SJSA1 (cell line): ENCODE results near the gene PNPO. TPM values are rescaled to one million over a fixed set of nuclear protein-coding genes. Genes with fewer than 3 reads are reported as not detected.
A peak's percentile ranks its signal among the peaks of the same experiment; 100 is the strongest.
"Not testable (repeated sequence)": the region's sequence is repeated elsewhere in the genome, so short reads cannot be mapped to it uniquely, and the experiment has no call there.

Experiments used
- DNase-seq, 2 experiments: peaks; one replicate each; pipeline ENCODE4 v3.0.0-alpha.2; 2015 to 2020; ENCODE audit warnings: low spot score in 2 of 2, low read depth in 1 of 2
- H3K27ac ChIP-seq: fragments of 250-450 bp; sonication (Bioruptor Pico); 2 replicates; pipeline ENCODE4 v1.5.1; 2020; ENCODE audit warnings: mild to moderate bottlenecking, moderate library complexity
- H3K27me3 ChIP-seq: fragments of 250-450 bp; sonication (Bioruptor Pico); replicated peaks from 2 replicates; pipeline ENCODE4 v1.5.1; 2020; ENCODE audit warnings: mild to moderate bottlenecking, moderate library complexity
- H3K36me3 ChIP-seq: fragments of 250-450 bp; sonication (Bioruptor Pico); 2 replicates; pipeline ENCODE4 v1.5.1; 2020; ENCODE audit warnings: mild to moderate bottlenecking
- H3K4me1 ChIP-seq: fragments of 250-450 bp; sonication (Bioruptor Pico); replicated peaks from 2 replicates; pipeline ENCODE4 v1.6.1; 2021; ENCODE audit warnings: mild to moderate bottlenecking
- H3K4me3 ChIP-seq: fragments of 250-450 bp; sonication (Bioruptor Pico); 2 replicates; pipeline ENCODE4 v1.5.1; 2020; ENCODE audit warnings: mild to moderate bottlenecking
- H3K9me3 ChIP-seq: fragments of 250-450 bp; sonication (Bioruptor Pico); replicated peaks from 2 replicates; pipeline ENCODE4 v1.5.1; 2020; ENCODE audit warnings: mild to moderate bottlenecking
- total RNA-seq: library from RNA; depleted of rRNA; stranded (reverse); fragments of >200 nt; shearing (Covaris generic); gene quantifications from 2 replicates; pipeline ENCODE4 v1.2.3, GENCODE V29; 2014

The PNPO gene
- total RNA-seq, 1 experiment from 2014 or later = 34.3 TPM

GRCh38 chr17:47928415-47928814, 13.0 kb upstream of the PNPO start:
- Histone ChIP-seq H3K9me3 (no peaks in the 10 kb centered on the region), H3K4me1 (peaks cover 11% of the 10 kb centered on the region), H3K27me3 (no peaks in the 10 kb centered on the region), H3K4me3 (no peak overlapping the region), H3K27ac (no peak overlapping the region), H3K36me3 (peaks cover 40% of the 10 kb centered on the region)
- DNase-seq = no peak

DNA sequence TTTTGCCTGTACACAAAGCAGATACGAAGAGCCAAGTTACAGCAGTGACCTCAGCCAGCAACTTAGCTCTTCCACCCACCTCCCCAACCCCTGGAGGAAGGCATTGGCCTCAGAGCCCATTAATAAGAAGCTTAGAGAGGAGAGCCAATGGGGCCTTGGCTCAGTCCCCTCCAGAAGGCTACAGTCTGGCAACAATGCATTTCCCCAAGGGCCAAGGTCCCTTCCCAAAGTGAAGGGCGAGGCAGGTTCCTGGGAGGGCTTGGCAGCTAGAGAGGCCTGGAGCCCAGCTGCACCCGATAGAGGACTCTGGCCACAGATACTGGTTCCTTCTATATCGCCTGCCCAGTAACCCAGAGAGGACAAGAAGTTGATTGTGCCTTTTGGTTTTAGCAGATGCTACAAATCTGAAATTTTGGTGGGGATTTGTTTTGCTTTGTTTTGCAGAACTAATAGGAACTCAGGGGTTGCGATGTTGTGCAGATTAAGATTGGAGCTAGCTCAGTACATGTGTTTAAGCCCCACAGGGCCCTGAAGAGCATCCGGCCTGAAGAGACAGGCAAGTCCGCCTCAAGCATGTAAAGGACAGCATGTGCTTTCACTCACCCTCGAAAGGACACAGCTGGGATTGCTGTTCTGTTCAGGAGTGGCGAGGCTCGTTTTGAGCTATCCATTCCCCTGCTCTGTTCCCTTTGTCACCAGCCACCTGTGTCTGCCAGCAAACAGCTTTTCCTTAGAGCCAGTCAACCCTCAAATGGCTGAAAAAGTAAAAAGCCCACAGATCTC, 12.0 kb upstream of the PNPO start:
- H3K4me3 ChIP-seq = no peak overlapping the region
- no peaks in the 10 kb centered on the region for H3K9me3 ChIP-seq
- no peak for DNase-seq
- peaks cover 31% of the 10 kb centered on the region for H3K36me3 ChIP-seq
- no peaks in the 10 kb centered on the region for H3K27me3 ChIP-seq
- H3K27ac ChIP-seq = no peak overlapping the region
- peaks cover 11% of the 10 kb centered on the region for H3K4me1 ChIP-seq

GRCh38 chr17:47931848-47932247, 9.5 kb upstream of the PNPO start:
- H3K4me3 ChIP-seq = no peak overlapping the region
- DNase-seq = no peak
- H3K9me3 ChIP-seq = no peaks in the 10 kb centered on the region
- no peaks in the 10 kb centered on the region for H3K27me3 ChIP-seq
- no peak overlapping the region for H3K27ac ChIP-seq
- H3K36me3 ChIP-seq = peaks cover 17% of the 10 kb centered on the region
- peaks cover 29% of the 10 kb centered on the region for H3K4me1 ChIP-seq

- H3K36me3 ChIP-seq = no peaks in the 10 kb centered on the region
- DNase-seq = no peak
- H3K27me3 ChIP-seq = no peaks in the 10 kb centered on the region
- no peaks in the 10 kb centered on the region for H3K9me3 ChIP-seq
- H3K4me1 ChIP-seq = peaks cover 29% of the 10 kb centered on the region
- no peak overlapping the region for H3K4me3 ChIP-seq
- no peak overlapping the region for H3K27ac ChIP-seq
These were observed 6.5 kb upstream of the PNPO start for GRCh38 chr17:47934856-47935255.

- H3K4me3 ChIP-seq, H3K36me3 ChIP-seq, DNase-seq, H3K9me3 ChIP-seq, H3K27me3 ChIP-seq: not testable (repeated sequence)
- peaks cover 28% of the 10 kb centered on the region for H3K4me1 ChIP-seq
- peak overlapping the region; percentile 5; the same call in 1 of the 2 replicates for H3K27ac ChIP-seq
These were observed 5.9 kb upstream of the PNPO start for GRCh38 chr17:47935468-47935867.

GRCh38 chr17:47935961-47936360, 5.4 kb upstream of the PNPO start:
- H3K27ac ChIP-seq = peak overlapping the region; percentile 5; the same call in 1 of the 2 replicates
- no peak overlapping the region for H3K4me3 ChIP-seq
- H3K27me3 ChIP-seq = no peaks in the 10 kb centered on the region
- H3K4me1 ChIP-seq = peaks cover 28% of the 10 kb centered on the region
- H3K9me3 ChIP-seq = no peaks in the 10 kb centered on the region
- DNase-seq = peak; percentile 49 to 81
- H3K36me3 ChIP-seq = no peaks in the 10 kb centered on the region

GRCh38 chr17:47937941-47938340, 3.4 kb upstream of the PNPO start:
- Histone ChIP-seq H3K4me3 (no peak overlapping the region), H3K4me1 (peaks cover 38% of the 10 kb centered on the region), H3K27me3 (no peaks in the 10 kb centered on the region), H3K9me3 (no peaks in the 10 kb centered on the region), H3K27ac (no peak overlapping the region), H3K36me3 (no peaks in the 10 kb centered on the region; the same call in 1 of the 2 replicates)
- no peak for DNase-seq

GRCh38 chr17:47942096-47942510, 732 bp downstream of the PNPO start:
- H3K4me1 ChIP-seq = peaks cover 20% of the 10 kb centered on the region
- H3K27ac ChIP-seq = no peak overlapping the region
- DNase-seq = no peak
- no peaks in the 10 kb centered on the region for H3K9me3 ChIP-seq
- H3K4me3 ChIP-seq = peak overlapping the region; percentile 60
- no peaks in the 10 kb centered on the region for H3K27me3 ChIP-seq
- peaks cover 15% of the 10 kb centered on the region for H3K36me3 ChIP-seq

DNA sequence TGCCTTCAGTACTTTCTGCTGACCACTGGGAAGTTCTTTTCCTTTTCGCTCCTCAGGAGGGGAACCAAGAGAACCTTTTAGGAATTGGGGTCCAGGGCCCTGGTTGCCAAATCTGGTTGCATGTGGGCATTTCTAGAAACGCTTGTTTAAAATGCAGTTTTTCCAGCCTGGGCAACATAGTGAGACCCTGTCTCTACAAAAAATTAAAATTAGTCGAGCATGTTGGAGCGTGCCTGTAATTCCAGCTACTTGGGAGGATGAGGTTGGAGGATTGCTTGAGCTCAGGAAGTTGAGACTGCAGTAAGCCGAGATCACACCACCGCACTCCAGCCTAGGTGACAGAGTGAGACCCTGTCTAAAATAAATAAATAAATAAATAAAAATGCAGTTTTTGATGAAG, 1.2 kb downstream of the PNPO start:
- Histone ChIP-seq H3K4me1 (peaks cover 20% of the 10 kb centered on the region), H3K9me3 (no peaks in the 10 kb centered on the region), H3K36me3 (peaks cover 16% of the 10 kb centered on the region), H3K27me3 (no peaks in the 10 kb centered on the region), H3K27ac (no peak overlapping the region), H3K4me3 (peak overlapping the region; percentile 60)
- no peak for DNase-seq

DNA sequence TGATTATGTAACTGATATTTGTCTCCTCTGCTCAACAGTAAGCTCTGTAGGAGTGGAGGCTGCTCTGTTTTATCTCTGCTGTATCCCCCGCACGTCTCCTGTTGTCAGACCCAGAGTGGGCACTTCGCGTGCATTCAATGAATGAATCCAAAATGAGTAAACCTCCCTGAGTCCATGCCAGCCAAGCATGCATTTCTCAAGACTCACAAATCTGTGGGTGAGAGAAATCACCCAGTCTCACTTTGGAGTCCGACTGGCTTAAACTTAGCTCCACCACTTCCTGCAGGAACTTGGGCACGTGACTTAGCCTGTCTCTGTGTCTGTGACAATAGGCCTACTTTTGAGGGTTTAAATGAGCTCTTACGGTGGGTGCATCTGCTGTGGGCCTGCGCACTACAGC, 3.7 kb downstream of the PNPO start:
- Histone ChIP-seq H3K4me1 (peaks cover 26% of the 10 kb centered on the region), H3K27ac (no peak overlapping the region), H3K36me3 (peaks cover 26% of the 10 kb centered on the region), H3K4me3 (no peak overlapping the region), H3K27me3 (no peaks in the 10 kb centered on the region), H3K9me3 (no peaks in the 10 kb centered on the region)
- DNase-seq = no peak

DNA sequence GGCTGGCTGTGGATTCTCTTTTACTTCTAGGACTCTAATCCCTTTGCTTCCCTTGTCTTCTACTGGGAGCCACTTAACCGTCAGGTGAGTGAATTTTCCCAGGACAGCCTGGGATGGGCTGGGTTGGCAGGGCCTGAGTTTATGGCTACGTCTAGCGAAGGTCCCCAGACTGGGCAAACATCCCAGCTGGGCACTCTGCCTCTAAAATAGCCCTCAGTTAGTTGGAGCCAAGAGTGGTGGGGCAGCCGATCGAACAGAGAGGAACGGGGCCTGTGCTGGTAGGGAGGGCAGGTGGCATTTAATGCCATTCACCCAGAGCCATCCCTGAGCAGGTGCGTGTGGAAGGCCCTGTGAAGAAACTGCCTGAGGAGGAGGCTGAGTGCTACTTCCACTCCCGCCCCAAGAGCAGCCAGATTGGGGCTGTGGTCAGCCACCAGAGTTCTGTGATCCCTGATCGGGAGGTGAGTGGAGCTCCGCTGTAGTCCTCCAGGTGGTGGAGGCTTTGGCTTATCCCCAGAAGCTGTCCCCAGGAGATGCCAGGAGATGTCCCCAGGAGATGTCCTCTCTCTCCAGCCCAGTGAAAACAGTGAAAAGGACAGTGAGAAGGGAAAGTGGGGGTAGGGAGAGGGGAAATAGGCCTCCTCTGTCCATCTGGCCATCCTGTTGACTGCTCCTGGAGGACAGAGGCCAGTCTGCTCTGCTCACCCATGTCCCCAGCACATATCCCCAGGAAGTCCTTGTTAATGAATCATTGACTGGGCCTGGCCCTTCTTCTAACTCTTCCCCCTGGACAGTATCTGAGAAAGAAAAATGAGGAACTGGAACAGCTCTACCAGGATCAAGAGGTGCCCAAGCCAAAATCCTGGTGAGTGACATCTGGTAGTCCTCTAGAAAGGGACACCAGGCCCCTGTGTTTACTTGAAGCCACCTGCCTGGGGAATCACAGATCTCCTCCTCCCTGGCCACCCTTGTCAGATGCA, 4.4 kb downstream of the PNPO start:
- H3K4me1 ChIP-seq = peaks cover 23% of the 10 kb centered on the region
- H3K9me3 ChIP-seq = no peaks in the 10 kb centered on the region
- no peak overlapping the region for H3K4me3 ChIP-seq
- no peak for DNase-seq
- H3K36me3 ChIP-seq = peaks cover 26% of the 10 kb centered on the region
- H3K27ac ChIP-seq = no peak overlapping the region
- no peaks in the 10 kb centered on the region for H3K27me3 ChIP-seq

DNA sequence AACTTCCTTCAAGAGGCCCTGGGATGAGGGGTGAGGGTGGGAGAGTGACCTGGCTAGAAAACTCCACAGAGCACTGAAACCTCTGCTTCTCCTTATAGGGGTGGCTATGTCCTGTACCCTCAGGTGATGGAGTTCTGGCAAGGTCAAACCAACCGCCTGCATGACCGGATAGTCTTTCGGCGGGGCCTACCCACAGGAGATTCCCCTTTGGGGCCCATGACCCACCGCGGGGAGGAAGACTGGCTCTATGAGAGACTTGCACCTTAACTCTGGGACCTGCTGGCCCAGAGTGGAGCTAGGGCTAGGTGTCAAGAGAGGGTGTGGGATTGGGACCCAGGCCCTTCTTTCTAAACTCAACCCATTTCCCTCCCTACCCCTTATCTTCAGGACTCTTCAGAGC, 5.1 kb downstream of the PNPO start:
- Histone ChIP-seq H3K36me3 (peaks cover 26% of the 10 kb centered on the region), H3K27me3 (no peaks in the 10 kb centered on the region), H3K27ac (no peak overlapping the region), H3K9me3 (no peaks in the 10 kb centered on the region), H3K4me1 (peaks cover 18% of the 10 kb centered on the region), H3K4me3 (no peak overlapping the region)
- no peak for DNase-seq

GRCh38 chr17:47946929-47947397, 5.6 kb downstream of the PNPO start:
- Histone ChIP-seq H3K27ac (no peak overlapping the region), H3K4me1 (peaks cover 13% of the 10 kb centered on the region), H3K9me3 (no peaks in the 10 kb centered on the region), H3K27me3 (no peaks in the 10 kb centered on the region), H3K36me3 (peaks cover 26% of the 10 kb centered on the region), H3K4me3 (no peak overlapping the region)
- DNase-seq = peak; percentile 62 to 81

DNA sequence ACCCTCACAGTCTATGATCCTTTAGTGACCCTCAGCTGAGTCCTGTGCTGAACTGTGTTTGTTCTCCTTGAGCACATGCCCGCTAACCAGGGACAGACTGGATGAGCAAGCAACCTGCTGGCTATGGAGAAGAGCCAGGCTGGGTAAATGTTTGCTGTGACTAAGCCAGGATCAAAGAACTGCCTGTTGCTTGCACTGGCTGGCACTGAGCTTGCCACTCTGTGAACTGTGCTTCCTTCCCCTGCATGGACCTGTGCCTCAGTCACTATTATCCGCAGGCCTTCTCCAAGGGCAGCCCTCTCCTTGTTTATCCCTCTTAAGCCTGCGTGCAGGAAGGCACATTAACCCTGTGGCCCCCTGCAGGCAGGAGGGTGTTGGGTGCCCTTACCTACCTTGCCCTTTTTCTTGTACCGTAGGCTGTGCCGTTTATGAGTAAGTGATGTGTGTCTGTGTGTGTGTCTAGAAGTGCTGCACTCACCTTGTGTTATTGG, 7.4 kb downstream of the PNPO start:
- no peaks in the 10 kb centered on the region for H3K9me3 ChIP-seq
- peaks cover 24% of the 10 kb centered on the region for H3K36me3 ChIP-seq
- no peak overlapping the region for H3K27ac ChIP-seq
- H3K27me3 ChIP-seq = no peaks in the 10 kb centered on the region
- peaks cover 6% of the 10 kb centered on the region for H3K4me1 ChIP-seq
- H3K4me3 ChIP-seq = no peak overlapping the region
- no peak for DNase-seq
